Ishikawa (cell line): Measurements from ENCODE around the gene CLASP1.

Source experiments
- CEBPB ChIP-seq: IDR thresholded peaks from 2 replicates; pipeline ENCODE4 v1.6.1; 2012
- CREB1 ChIP-seq: IDR thresholded peaks from 2 replicates; pipeline ENCODE4 v1.6.1; 2012; ENCODE audit warnings: low read depth
- EGR1 ChIP-seq: IDR thresholded peaks from 2 replicates; pipeline ENCODE4 v1.6.1; 2012
- EP300 ChIP-seq: IDR thresholded peaks from 2 replicates; pipeline ENCODE4 v1.6.1; 2012; ENCODE audit warnings: borderline replicate concordance
- FOXM1 ChIP-seq: IDR thresholded peaks from 2 replicates; pipeline ENCODE4 v1.6.1; 2012; ENCODE audit warnings: low read depth, borderline replicate concordance
- MAX ChIP-seq: IDR thresholded peaks from 2 replicates; pipeline ENCODE4 v1.6.1; 2012
- NFIC ChIP-seq: IDR thresholded peaks from 2 replicates; pipeline ENCODE4 v1.6.1; 2012
- RAD21 ChIP-seq: IDR thresholded peaks from 2 replicates; pipeline ENCODE4 v1.6.1; 2012; ENCODE audit warnings: low read depth
- REST ChIP-seq: IDR thresholded peaks from 2 replicates; pipeline ENCODE4 v1.6.1; 2012; ENCODE audit warnings: low read depth, mild to moderate bottlenecking
- TAF1 ChIP-seq: IDR thresholded peaks from 2 replicates; pipeline ENCODE4 v1.6.1; 2012; ENCODE audit warnings: low read depth, mild to moderate bottlenecking
- TCF12 ChIP-seq: IDR thresholded peaks from 2 replicates; pipeline ENCODE4 v1.6.1; 2012; ENCODE audit warnings: low read depth
- TEAD4 ChIP-seq: IDR thresholded peaks from 2 replicates; pipeline ENCODE4 v1.6.1; 2012
- USF1 ChIP-seq: IDR thresholded peaks from 2 replicates; pipeline ENCODE4 v1.6.1; 2012
- YY1 ChIP-seq: IDR thresholded peaks from 2 replicates; pipeline ENCODE4 v1.6.1; 2012; ENCODE audit warnings: low read depth
- ZBTB7A ChIP-seq: IDR thresholded peaks from 2 replicates; pipeline ENCODE4 v1.6.1; 2012; ENCODE audit warnings: low read depth

CLASP1 gene

GRCh38 chr2:121359716-121360565, 289.3 kb downstream of the CLASP1 start:
- TF ChIP-seq TAF1 = no peak
- TF ChIP-seq RAD21 = no peak
- no peak for TF ChIP-seq USF1
- no peak for TF ChIP-seq FOXM1
- no peak for TF ChIP-seq REST
- no peak for TF ChIP-seq CEBPB
- TF ChIP-seq TCF12 = no peak
- no peak for TF ChIP-seq EP300
- no peak for TF ChIP-seq EGR1
- no peak for TF ChIP-seq TEAD4
- no peak for TF ChIP-seq ZBTB7A

- no peak for TF ChIP-seq NFIC
- TF ChIP-seq EGR1 = no peak
- TF ChIP-seq TCF12 = no peak
- TF ChIP-seq FOXM1 = no peak
- TF ChIP-seq TAF1 = no peak
- TF ChIP-seq CEBPB = no peak
- no peak for TF ChIP-seq MAX
Measured at GRCh38 chr2:121359170-121359569, 290.1 kb downstream of the CLASP1 start.

- TF ChIP-seq TCF12 (no peak), TAF1 (no peak), EGR1 (no peak), ZBTB7A (no peak), USF1 (no peak), REST (no peak), CEBPB (no peak), CREB1 (no peak), TEAD4 (no peak), FOXM1 (no peak)
Measured at GRCh38 chr2:121358291-121358690, 291.0 kb downstream of the CLASP1 start.

GRCh38 chr2:121356058-121356640, 293.1 kb downstream of the CLASP1 start:
- peak; percentile 79 for TF ChIP-seq RAD21
- no peak for TF ChIP-seq FOXM1

GRCh38 chr2:121355488-121355887, 293.8 kb downstream of the CLASP1 start:
- no peak for TF ChIP-seq CEBPB
- no peak for TF ChIP-seq TCF12
- no peak for TF ChIP-seq ZBTB7A
- TF ChIP-seq REST = no peak
- TF ChIP-seq NFIC = no peak
- TF ChIP-seq CREB1 = no peak
- no peak for TF ChIP-seq TAF1
- no peak for TF ChIP-seq MAX
- no peak for TF ChIP-seq RAD21
- no peak for TF ChIP-seq EGR1
- TF ChIP-seq TEAD4 = no peak
- no peak for TF ChIP-seq YY1
- no peak for TF ChIP-seq EP300
- no peak for TF ChIP-seq FOXM1
- TF ChIP-seq USF1 = no peak
